Frontal cortex (tissue), 4 donors: ENCODE data around the gene ZNFX1. TPM values are rescaled to one million over a fixed set of nuclear protein-coding genes. Genes with fewer than 3 reads are reported as not detected.
"Not testable (repeated sequence)": the region's sequence is repeated elsewhere in the genome, so short reads cannot be mapped to it uniquely, and the experiment has no call there.

Experiments used
- DNase-seq, 2 donors: peaks; one replicate each; pipeline ENCODE4 v3.0.0; 2012; ENCODE audit warnings: low spot score in 2 of 2
- FAIRE-seq: peaks from 2 replicates; lab custom pipeline; 2012; peaks lifted over from hg19 to GRCh38; lab: Jason Lieb, UNC
- total RNA-seq: library from RNA; depleted of rRNA; stranded (reverse); fragments of >200 nt; gene quantifications from one replicate; pipeline ENCODE4 v1.2.3, GENCODE V29; 2014
- donor health status: control.
- donor health status: control.
- donor health status: control.

ZNFX1 gene
- 13.0 TPM for total RNA-seq

DNA sequence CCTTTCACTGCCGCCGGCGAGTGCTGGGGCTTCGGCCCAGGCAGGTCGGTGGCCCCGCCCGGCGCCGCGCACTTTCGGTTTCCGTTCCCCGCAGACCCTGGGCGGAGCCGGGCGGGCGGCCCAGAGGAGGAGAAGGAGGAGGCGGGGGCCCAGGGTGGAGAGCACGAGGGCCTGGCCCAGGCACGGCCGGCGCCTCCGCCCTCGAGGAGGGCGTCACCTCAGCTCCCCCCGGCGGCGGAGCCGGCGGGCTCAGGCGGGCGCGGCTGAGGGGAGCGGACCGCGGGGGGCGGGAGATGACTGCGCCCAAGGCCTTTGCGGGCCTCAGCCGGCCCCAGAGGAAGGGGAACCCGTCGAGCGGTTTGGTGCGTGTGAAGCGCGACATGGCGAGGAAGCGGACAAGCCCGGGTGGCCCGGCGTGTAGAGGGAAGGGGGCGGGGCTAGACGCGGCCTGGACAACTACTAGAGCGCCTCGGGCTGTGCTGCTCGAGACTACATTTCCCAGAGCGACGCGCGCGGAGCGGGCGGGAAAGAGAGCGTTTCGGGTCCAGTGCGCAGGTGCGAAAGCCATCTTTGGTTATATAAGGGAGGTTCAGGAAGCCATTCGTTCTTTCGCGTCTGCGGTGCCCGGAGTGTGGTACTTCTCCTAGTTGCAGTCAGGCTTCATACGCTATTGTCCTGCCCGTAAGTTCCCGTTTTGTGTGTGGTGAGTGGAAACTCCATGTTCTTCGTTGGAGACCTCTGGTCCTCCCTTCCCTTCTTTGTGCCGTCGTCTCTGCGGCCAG lies at the start of gene ZNFX1:
ZNFX1 (minus strand) TSS at position 22 of the 782 bp plus-strand sequence. CDS start 2,218 bp downstream, outside the sequence.
- peak; percentile 94 to 96 for DNase-seq
- FAIRE-seq = no peak

DNA sequence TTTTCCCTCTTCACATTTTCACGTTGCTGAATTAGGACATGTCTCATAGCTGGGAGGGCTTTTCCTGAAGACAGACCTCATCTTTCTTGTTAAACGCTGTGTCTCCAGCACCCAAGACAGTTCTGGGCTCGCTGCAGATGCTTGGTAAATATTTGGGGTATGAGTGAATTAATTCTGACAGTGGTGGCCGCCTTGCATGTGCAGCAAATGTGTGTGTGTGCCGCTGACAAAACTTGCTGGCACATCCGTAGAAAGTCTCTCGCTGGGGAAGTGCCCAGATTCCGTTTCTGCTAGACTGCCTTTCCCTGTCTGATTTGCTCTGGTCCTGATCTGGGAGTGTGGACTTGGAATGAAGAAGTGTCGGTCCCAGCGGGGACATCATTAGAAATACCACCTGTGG lies 48.2 kb upstream of the ZNFX1 start:
- no peak for DNase-seq

DNA sequence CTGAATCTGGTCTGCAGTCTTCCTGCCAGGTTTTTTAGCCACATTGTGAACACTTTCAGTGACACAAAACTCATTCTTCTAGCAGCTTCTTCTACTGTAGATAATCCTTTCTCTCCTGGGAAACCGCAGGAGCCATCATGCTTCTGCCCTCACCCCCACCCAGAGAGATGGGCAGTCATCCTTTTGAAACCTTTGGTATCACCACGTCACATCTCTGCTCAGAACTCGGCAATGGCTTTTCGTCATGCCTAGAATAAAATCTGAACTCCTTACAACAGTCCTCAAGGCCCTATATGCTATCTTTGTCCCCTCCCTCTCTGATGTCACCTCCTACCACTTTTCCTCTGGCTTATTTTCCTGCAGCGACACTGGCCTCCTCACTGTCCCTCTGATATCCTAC lies 46.4 kb upstream of the ZNFX1 start:
- DNase-seq (no peak), FAIRE-seq (no peak)

More for the DNA sequence above, 48.2 kb upstream of the ZNFX1 start:
- FAIRE-seq = no peak

GRCh38 chr20:49323622-49324238 lies 45.9 kb upstream of the ZNFX1 start:
- FAIRE-seq (no peak), DNase-seq (no peak)

- DNase-seq (no peak), FAIRE-seq (no peak)
Observed at GRCh38 chr20:49320460-49320859, 42.6 kb upstream of the ZNFX1 start.

DNA sequence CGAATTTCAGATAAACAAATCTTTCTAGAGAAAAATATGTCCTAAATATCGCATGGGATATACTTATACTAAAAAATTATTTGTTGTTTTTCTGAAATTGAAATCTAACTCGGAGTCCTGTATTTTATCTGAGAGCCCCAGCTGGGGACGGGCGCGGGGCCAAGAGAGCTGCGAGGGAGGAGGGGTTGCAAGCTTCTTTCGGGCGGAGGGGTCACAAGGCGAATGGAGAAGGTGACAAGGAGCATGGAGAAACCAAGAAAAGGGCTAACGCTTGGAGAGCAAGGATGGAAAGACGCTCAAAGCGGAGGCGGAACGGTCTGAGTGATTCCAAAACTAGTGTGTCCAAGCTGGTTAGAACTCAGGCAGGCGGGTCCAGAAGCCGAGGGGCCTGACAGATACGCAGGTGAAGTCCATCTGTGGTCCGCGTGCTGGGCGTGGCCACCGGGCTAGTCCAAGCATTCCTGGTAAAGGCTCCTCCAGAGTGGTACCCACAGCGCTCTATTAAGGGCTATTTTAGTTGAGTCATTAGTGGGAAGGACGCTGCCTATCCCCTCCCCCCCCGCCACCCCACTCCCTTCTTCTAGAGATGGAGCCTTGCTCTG lies 41.5 kb upstream of the ZNFX1 start:
- no peak for DNase-seq
- FAIRE-seq = no peak

DNA sequence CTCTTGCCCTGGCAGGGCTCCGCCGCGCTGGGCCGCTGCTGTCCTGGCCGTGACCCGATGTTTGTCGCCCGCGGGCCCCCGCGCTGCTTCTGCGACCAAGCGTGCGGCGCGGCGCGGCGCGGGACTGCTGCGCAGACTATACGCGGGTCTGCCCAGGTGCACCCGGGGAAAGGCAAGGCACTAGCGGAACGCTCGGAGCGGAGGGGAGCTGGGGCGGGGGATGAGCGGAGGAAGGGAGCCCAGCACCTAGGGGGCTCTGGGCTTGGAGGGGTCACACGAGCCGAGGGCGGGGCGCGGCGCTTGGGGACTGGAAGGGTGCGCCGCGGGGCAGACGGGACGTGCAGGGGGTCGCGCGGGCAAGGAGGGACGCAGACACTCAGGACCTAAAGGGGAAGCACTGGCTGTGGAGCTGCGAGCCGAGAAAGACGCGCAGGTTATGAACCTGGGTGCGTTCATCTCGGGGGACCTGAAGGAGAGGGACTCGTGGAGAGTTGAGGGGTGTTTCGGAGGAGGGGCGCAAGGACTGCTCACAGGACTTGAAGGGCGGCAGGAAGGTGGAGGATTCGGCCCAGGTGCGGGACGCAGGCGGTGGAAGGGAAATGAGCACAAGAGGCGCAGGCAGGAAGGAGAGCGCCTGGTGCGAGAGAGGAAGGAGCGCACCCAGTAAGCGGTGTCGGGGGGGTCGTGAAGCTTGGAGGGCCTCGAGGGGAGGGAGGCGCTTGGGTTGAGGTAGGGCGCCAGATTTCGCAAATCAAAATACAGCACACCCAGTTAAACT lies 40.8 kb upstream of the ZNFX1 start:
- no peak for DNase-seq
- no peak for FAIRE-seq

DNA sequence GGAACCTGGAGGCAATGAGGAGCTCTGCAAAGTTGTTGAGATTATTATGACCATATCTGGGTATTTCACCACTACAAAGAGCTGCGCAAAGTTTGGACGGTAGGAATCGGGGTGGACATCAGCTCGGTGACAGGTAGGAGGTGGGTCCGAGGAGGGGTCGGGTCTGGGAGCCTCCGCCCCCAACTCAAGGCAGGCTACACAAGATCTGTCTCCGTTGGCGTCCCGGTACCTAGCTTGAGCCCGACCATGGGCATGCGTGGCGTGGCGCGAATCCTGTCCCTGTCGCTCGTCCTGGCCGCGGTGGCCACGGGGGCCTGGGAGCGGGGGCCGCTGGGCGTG lies 40.2 kb upstream of the ZNFX1 start:
- DNase-seq (no peak), FAIRE-seq (no peak)

GRCh38 chr20:49316704-49317103 lies 38.8 kb upstream of the ZNFX1 start:
- no peak for FAIRE-seq
- DNase-seq = no peak

DNA sequence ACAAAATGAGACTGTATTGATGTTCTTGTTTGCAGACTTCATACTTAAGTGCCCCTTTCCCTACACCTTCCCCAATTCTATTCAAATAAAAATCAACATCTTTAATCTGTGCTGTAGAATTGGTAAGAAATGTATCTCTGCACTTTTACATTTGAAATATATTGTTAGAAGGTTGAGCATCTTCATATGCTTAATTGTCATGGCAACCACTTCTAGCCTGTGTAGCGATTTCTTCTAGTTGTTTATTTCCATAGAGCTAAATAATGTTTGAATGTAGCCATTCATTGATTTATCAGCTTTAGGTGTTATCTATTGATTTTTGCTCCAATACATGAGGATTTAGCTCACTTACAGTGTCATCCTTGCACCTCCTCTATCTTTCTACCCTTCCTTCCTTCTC lies 37.7 kb upstream of the ZNFX1 start:
- no peak for FAIRE-seq
- no peak for DNase-seq

DNA sequence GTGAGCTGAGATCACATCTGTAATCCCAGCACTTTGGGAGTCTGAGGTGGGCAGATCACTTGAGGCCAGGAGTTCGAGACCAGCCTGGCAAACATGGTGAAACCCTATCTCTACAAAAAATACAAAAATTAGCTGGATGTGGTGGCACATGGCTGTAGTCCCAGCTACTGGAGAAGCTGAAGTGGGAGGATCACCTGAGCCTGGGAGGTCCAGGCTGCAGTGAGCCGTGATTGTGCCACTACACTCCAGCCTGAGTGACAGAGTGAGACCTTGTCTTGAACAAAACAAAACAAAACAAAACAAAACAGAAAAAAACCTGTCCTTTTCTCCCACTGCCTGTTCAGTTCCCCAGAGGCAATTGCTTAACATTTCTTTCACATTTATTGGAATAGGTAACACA lies 36.2 kb upstream of the ZNFX1 start:
- FAIRE-seq = not testable (repeated sequence)

DNA sequence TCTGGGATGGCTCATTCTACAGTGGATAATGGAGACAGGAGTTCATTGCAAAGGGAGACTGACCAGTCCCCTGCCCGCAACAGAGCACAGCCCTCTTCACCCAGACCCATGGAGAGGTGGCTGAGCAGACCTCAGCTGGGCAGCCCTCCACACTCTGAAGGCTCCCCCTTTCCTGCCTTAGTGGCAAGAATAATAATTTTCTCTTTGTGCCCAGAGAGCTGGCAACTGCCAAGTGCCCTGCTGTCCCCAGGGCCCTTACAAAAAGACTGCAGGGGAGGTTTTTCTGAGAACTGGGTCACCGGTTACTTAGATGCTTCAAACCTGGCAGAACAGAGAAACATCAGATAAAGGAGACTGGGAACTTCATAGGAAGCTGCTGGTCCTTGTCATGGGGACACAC lies 35.4 kb upstream of the ZNFX1 start:
- DNase-seq (no peak), FAIRE-seq (no peak)

More for the DNA sequence above, 36.2 kb upstream of the ZNFX1 start:
- not testable (repeated sequence) for DNase-seq

DNA sequence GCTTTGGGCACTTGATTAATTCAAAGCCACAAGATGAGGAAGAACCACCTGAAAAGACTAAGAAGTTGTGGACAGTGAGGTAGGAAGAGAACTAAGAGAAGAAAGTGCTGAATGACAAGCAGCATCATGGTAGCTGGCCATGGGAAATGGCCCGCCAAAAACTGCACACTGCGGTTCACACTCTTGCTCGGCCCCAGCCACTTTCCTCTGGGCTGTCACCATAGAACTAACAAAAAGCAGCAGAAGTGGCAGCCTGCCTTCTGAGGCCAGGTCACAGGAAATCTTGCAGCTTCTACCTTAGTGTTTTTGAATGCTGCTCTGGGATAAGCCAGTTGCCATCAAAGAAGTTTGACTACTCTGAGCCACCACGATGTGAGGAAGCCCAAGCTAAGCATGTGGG lies 34.8 kb upstream of the ZNFX1 start:
- FAIRE-seq (no peak), DNase-seq (no peak)

DNA sequence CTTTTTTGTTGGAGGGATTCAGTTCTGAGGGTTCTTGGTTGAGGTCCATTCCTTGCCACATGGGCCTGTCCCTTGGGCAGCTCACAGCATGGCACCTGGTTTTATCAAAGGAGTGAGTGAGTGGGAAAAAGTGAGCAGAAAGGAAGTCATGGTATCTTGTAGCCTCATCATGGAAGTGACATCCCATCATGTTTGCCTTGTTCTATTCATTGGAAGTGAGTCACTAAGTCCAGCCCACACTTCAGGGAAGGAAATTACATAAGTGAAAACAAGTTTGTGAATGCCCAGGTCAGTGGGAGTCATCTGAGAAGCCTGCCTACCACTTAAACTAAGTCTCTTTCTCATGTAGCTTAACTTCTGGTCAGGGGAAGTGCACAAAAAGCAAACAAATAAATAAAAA lies 32.8 kb upstream of the ZNFX1 start:
- FAIRE-seq (no peak), DNase-seq (no peak)

- FAIRE-seq (no peak), DNase-seq (no peak)
Observed at GRCh38 chr20:49308875-49309274, 31.0 kb upstream of the ZNFX1 start.

GRCh38 chr20:49306903-49307620 lies 29.2 kb upstream of the ZNFX1 start:
- FAIRE-seq (no peak), DNase-seq (no peak)

DNA sequence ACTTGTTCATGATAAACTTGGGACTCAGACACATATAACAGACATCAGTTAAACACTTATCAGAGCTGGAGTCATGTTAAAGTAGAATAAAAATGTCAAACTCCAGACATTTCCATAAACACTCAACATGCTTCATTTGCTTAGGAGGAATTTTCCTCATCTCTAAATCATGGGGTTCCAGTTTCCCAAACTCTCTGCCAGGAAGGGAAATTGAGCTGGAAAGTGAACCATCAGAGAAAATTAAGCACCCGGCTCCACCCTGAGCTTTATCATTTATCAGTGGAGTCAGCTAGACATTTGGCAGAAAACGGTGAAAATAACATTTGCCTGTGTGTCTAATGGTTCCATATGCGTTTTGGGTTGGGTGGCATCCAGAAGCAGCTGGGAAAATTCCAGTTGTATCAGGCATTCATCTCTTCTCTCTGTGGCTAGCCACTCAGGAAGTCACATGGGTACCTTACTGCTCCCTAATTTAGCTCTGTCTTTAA lies 25.3 kb upstream of the ZNFX1 start:
- FAIRE-seq (no peak), DNase-seq (no peak)

GRCh38 chr20:49297605-49298530 lies 20.0 kb upstream of the ZNFX1 start:
- FAIRE-seq (no peak), DNase-seq (no peak)
